Hematopoietic multipotent progenitor cell treated with erythropoietin and hydrocortisone succinate and interleukin-3 and kit ligand, for 6 days (in vitro differentiated cells): Measurements from ENCODE around the gene FCHSD2.
"Not testable (repeated sequence)": the region's sequence is repeated elsewhere in the genome, so short reads cannot be mapped to it uniquely, and the experiment has no call there.

Source experiments
- DNase-seq: peaks from one replicate; pipeline ENCODE4 v3.0.0-alpha.2; 2015

The FCHSD2 gene

GRCh38 chr11:73055655-73056354, 86.3 kb downstream of the FCHSD2 start:
- DNase-seq = peak; percentile 89

GRCh38 chr11:73055002-73055401, 87.1 kb downstream of the FCHSD2 start:
- DNase-seq = no peak

- no peak for DNase-seq
Measured at GRCh38 chr11:73053964-73054363, 88.2 kb downstream of the FCHSD2 start.

GRCh38 chr11:73048446-73048845, 93.7 kb downstream of the FCHSD2 start:
- DNase-seq = no peak

GRCh38 chr11:73047773-73048371, 94.2 kb downstream of the FCHSD2 start:
- no peak for DNase-seq

GRCh38 chr11:73040046-73040445, 102.1 kb downstream of the FCHSD2 start:
- DNase-seq = no peak

- no peak for DNase-seq
Measured at GRCh38 chr11:73034777-73035176, 107.3 kb downstream of the FCHSD2 start.

GRCh38 chr11:73034331-73034730, 107.8 kb downstream of the FCHSD2 start:
- DNase-seq = no peak

- DNase-seq = no peak
Measured at GRCh38 chr11:73030130-73030529, 112.0 kb downstream of the FCHSD2 start.

- no peak for DNase-seq
Measured at GRCh38 chr11:73029403-73029802, 112.7 kb downstream of the FCHSD2 start.

- DNase-seq = peak; percentile 19
Measured at GRCh38 chr11:73028611-73029010, 113.5 kb downstream of the FCHSD2 start.

- not testable (repeated sequence) for DNase-seq
Measured at GRCh38 chr11:73027840-73028239, 114.3 kb downstream of the FCHSD2 start.

GRCh38 chr11:73024639-73025038, 117.5 kb downstream of the FCHSD2 start:
- no peak for DNase-seq

GRCh38 chr11:73019996-73020395, 122.1 kb downstream of the FCHSD2 start:
- DNase-seq = no peak

GRCh38 chr11:73019449-73019848, 122.7 kb downstream of the FCHSD2 start:
- no peak for DNase-seq

GRCh38 chr11:73018856-73019255, 123.3 kb downstream of the FCHSD2 start:
- DNase-seq = no peak

GRCh38 chr11:73017024-73017751, 124.9 kb downstream of the FCHSD2 start:
- DNase-seq = no peak

- DNase-seq = no peak
Measured at GRCh38 chr11:73013021-73013420, 129.1 kb downstream of the FCHSD2 start.

- no peak for DNase-seq
Measured at GRCh38 chr11:73012121-73012863, 129.8 kb downstream of the FCHSD2 start.

- DNase-seq = no peak
Measured at GRCh38 chr11:73011126-73011817, 130.8 kb downstream of the FCHSD2 start.

- no peak for DNase-seq
Measured at GRCh38 chr11:73009972-73010371, 132.1 kb downstream of the FCHSD2 start.

GRCh38 chr11:73004088-73004487, 138.0 kb downstream of the FCHSD2 start:
- no peak for DNase-seq

GRCh38 chr11:73003088-73003487, 139.0 kb downstream of the FCHSD2 start:
- DNase-seq = no peak
